GM18951 (cell line): ENCODE results near the gene PCED1A.

ENCODE experiments used
- POLR2A ChIP-seq: IDR thresholded peaks from 4 replicates; pipeline ENCODE4 v1.6.1; 2011; ENCODE audit warnings: mild to moderate bottlenecking; ENCODE audit not compliant: insufficient read length, insufficient read depth; ENCODE audit errors: extremely low read depth
- in situ Hi-C: fragments of 300-500 bp; cut with MboI; formaldehyde crosslinking; loops from one replicate; pipeline ENCODE4 v1.12.0; 2022; ENCODE audit warnings: low sequenced_read_pairs, mixed read lengths, inconsistent platforms; ENCODE audit not compliant: unreplicated experiment

Gene PCED1A

GRCh38 chr20:2872459-2873009 lies 32.1 kb upstream of the PCED1A start:
- no peak for TF ChIP-seq POLR2A
- in situ Hi-C loops, result no loop called here

GRCh38 chr20:2871661-2872458 lies 31.4 kb upstream of the PCED1A start:
- in situ Hi-C loops, result no loop called here
- no peak for TF ChIP-seq POLR2A

- in situ Hi-C loops, result no loop called here
- no peak for TF ChIP-seq POLR2A
Measured at GRCh38 chr20:2871111-2871465, 30.6 kb upstream of the PCED1A start.

- in situ Hi-C loops, result no loop called here
- no peak for TF ChIP-seq POLR2A
Measured at GRCh38 chr20:2869381-2869780, 28.9 kb upstream of the PCED1A start.

GRCh38 chr20:2867081-2867864 lies 26.8 kb upstream of the PCED1A start:
- no peak for TF ChIP-seq POLR2A
- in situ Hi-C loops, result no loop called here

GRCh38 chr20:2866236-2866635 lies 25.8 kb upstream of the PCED1A start:
- TF ChIP-seq POLR2A, result no peak
- in situ Hi-C loops, result no loop called here

GRCh38 chr20:2865630-2866029 lies 25.2 kb upstream of the PCED1A start:
- in situ Hi-C loops, result no loop called here
- no peak for TF ChIP-seq POLR2A

GRCh38 chr20:2865101-2865500 lies 24.6 kb upstream of the PCED1A start:
- no peak for TF ChIP-seq POLR2A
- in situ Hi-C loops, result no loop called here

GRCh38 chr20:2864626-2865025 lies 24.2 kb upstream of the PCED1A start:
- in situ Hi-C loops, result no loop called here
- TF ChIP-seq POLR2A, result no peak

GRCh38 chr20:2859330-2860121 lies 19.1 kb upstream of the PCED1A start:
- in situ Hi-C loops, result no loop called here
- no peak for TF ChIP-seq POLR2A

- in situ Hi-C loops, result no loop called here
Measured at GRCh38 chr20:2858591-2858990, 18.1 kb upstream of the PCED1A start.

GRCh38 chr20:2851086-2851485 lies 10.6 kb upstream of the PCED1A start:
- in situ Hi-C loops, result no loop called here
- TF ChIP-seq POLR2A, result no peak

More at GRCh38 chr20:2858591-2858990, 18.1 kb upstream of the PCED1A start:
- TF ChIP-seq POLR2A, result no peak

GRCh38 chr20:2849529-2849928 lies 9.1 kb upstream of the PCED1A start:
- in situ Hi-C loops, result no loop called here
- TF ChIP-seq POLR2A, result no peak
